GM12878 (cell line): Measurements from ENCODE around the gene RFK. TPM values are rescaled to one million over a fixed set of nuclear protein-coding genes. Genes with fewer than 3 reads are reported as not detected.

ENCODE experiments used
- BCLAF1 ChIP-seq: fragments of 450-650 bp; IDR thresholded peaks from 2 replicates; pipeline ENCODE4 v1.6.1; 2017; ENCODE audit warnings: antibody characterized with exemption, mild to moderate bottlenecking, moderate library complexity
- CUX1 ChIP-seq: IDR thresholded peaks from 2 replicates; pipeline ENCODE4 v1.6.1; 2012; ENCODE audit warnings: improper control_type of control experiment, low read depth, low read length; ENCODE audit not compliant: insufficient replicate concordance
- E2F4 ChIP-seq: IDR thresholded peaks from 2 replicates; pipeline ENCODE4 v1.6.1; 2012; ENCODE audit warnings: low read depth, low read length, improper control_type of control experiment
- ETV6 ChIP-seq, 2 experiments: fragments of 450-650 bp in 1 of 2; IDR thresholded peaks in 1 of 2; conservative IDR thresholded peaks in 1 of 2; 2 replicates each; pipeline ENCODE4 v1.6.1; 2014; ENCODE audit warnings: antibody characterized with exemption in 1 of 2, borderline replicate concordance in 1 of 2, low read depth in 1 of 2, mild to moderate bottlenecking in 1 of 2, moderate library complexity in 1 of 2
- FOXM1 ChIP-seq: IDR thresholded peaks from 2 replicates; pipeline ENCODE4 v1.6.1; 2012; ENCODE audit warnings: low read depth, mild to moderate bottlenecking, inconsistent platforms, low read length, moderate library complexity
- IRF4 ChIP-seq: IDR thresholded peaks from 2 replicates; pipeline ENCODE4 v1.6.1; 2011; ENCODE audit warnings: low read depth, low read length
- JUNB ChIP-seq: IDR thresholded peaks from 2 replicates; pipeline ENCODE4 v1.6.1; 2016; ENCODE audit warnings: antibody characterized with exemption, mild to moderate bottlenecking
- NBN ChIP-seq: fragments of 450-650 bp; IDR thresholded peaks from 2 replicates; pipeline ENCODE4 v1.6.1; 2016
- NFXL1 ChIP-seq: fragments of 450-650 bp; IDR thresholded peaks from 2 replicates; pipeline ENCODE4 v1.6.1; 2017; ENCODE audit warnings: antibody characterized with exemption, mild to moderate bottlenecking, borderline replicate concordance
- NR2F1 ChIP-seq: fragments of 450-650 bp; conservative IDR thresholded peaks from 2 replicates; pipeline ENCODE4 v1.6.1; 2017; ENCODE audit warnings: mild to moderate bottlenecking
- NRF1 ChIP-seq: conservative IDR thresholded peaks from 2 replicates; pipeline ENCODE4 v1.6.1; 2011; ENCODE audit warnings: mild to moderate bottlenecking, low read depth, low read length, improper control_type of control experiment
- POLR2AphosphoS2 ChIP-seq: IDR thresholded peaks from 2 replicates; pipeline ENCODE4 v1.6.1; 2011; ENCODE audit warnings: low read depth, mild to moderate bottlenecking, low read length, improper control_type of control experiment, moderate library complexity
- RAD21 ChIP-seq: IDR thresholded peaks from 2 replicates; pipeline ENCODE4 v1.6.1; 2011; ENCODE audit warnings: mild to moderate bottlenecking, low read depth, low read length, moderate library complexity; ENCODE audit not compliant: insufficient read depth
- RBBP5 ChIP-seq: fragments of 200-600 bp; sonication (generic); conservative IDR thresholded peaks from 2 replicates; pipeline ENCODE4 v1.6.1; 2016
- RCOR1 ChIP-seq: conservative IDR thresholded peaks from 2 replicates; pipeline ENCODE4 v1.6.1; 2012; ENCODE audit warnings: low read depth, low read length, improper control_type of control experiment
- SMARCA5 ChIP-seq: fragments of 450-650 bp; IDR thresholded peaks from 2 replicates; pipeline ENCODE4 v1.6.1; 2017; ENCODE audit warnings: mild to moderate bottlenecking
- SUZ12 ChIP-seq: fragments of 200-600 bp; sonication (generic); IDR thresholded peaks from one replicate; pipeline ENCODE4 v1.6.1; 2018; ENCODE audit warnings: antibody characterized with exemption, mild to moderate bottlenecking; ENCODE audit not compliant: unreplicated experiment
- TCF3 ChIP-seq: IDR thresholded peaks from 2 replicates; pipeline ENCODE4 v1.6.1; 2012; ENCODE audit warnings: low read depth, mild to moderate bottlenecking, low read length, borderline replicate concordance; ENCODE audit not compliant: insufficient read depth
- YBX1 ChIP-seq: fragments of 450-650 bp; IDR thresholded peaks from 2 replicates; pipeline ENCODE4 v1.6.1; 2016; ENCODE audit warnings: antibody characterized with exemption
- ZBED1 ChIP-seq: IDR thresholded peaks from 2 replicates; pipeline ENCODE4 v1.6.1; 2016; ENCODE audit warnings: borderline replicate concordance
- ZNF207 ChIP-seq: fragments of 450-650 bp; IDR thresholded peaks from 2 replicates; pipeline ENCODE4 v1.6.1; 2014; ENCODE audit warnings: antibody characterized with exemption, mild to moderate bottlenecking, borderline replicate concordance
- ZNF384 ChIP-seq: IDR thresholded peaks from 2 replicates; pipeline ENCODE4 v1.6.1; 2012; ENCODE audit warnings: low read depth, mild to moderate bottlenecking, low read length, improper control_type of control experiment, borderline replicate concordance
- ZNF622 ChIP-seq: fragments of 450-650 bp; IDR thresholded peaks from 2 replicates; pipeline ENCODE4 v1.6.1; 2017; ENCODE audit warnings: mild to moderate bottlenecking, inconsistent platforms
- polyA plus RNA-seq, 11 experiments: library from polyadenylated mRNA; depleted of rRNA in 4 of 11; unstranded in 6 of 11; stranded (reverse) in 5 of 11; fragments of >200 nt; fragmentation: Nextera tagmentation in 4 of 11; fragmentation: Illumina TruSeq in 1 of 11; extraction: Ambion mirVana in 4 of 11; extraction: Trizol in 1 of 11; gene quantifications; 1 replicate in 1 of 11; 2 replicates in 10 of 11; pipeline versions ENCODE4 v1.2.1 to v1.2.3, GENCODE V29; 2011 to 2016; ENCODE audit warnings: inconsistent platforms in 2 of 11, missing spikeins in 2 of 11, low read depth in 1 of 11
- total RNA-seq, 4 experiments: library from RNA; depleted of rRNA in 3 of 4; stranded (reverse); fragments of >200 nt in 3 of 4; fragmentation: Illumina TruSeq in 1 of 4; extraction: Trizol in 1 of 4; gene quantifications; 2 replicates each; pipeline versions ENCODE4 v1.2.1 to v1.2.3, GENCODE V29; 2013 to 2021

The RFK gene
- total and polyA plus RNA-seq, 10 of the 15 experiments (the other 5 are each of a cell fraction or from before 2014, with no cell fraction given): 4.4 to 18.6 (median 11.6) TPM

GRCh38 chr9:76441551-76442322 is 47.5 kb upstream of the RFK start (continued):
- TF ChIP-seq CUX1: no peak
- TF ChIP-seq RAD21: no peak
- TF ChIP-seq FOXM1: peak; percentile 82; the same call in 1 of the 2 replicates
- TF ChIP-seq ZBED1: 0 out of 2 replicates have a peak, but pooled peaks have one; percentile 47
- TF ChIP-seq SMARCA5: no peak
- peak; percentile 99 for TF ChIP-seq NR2F1
- peak; percentile 81 for TF ChIP-seq JUNB
- TF ChIP-seq SUZ12: no peak
- TF ChIP-seq ZNF207: no peak
- TF ChIP-seq BCLAF1: no peak
- no peak for TF ChIP-seq NFXL1
- TF ChIP-seq IRF4: peak; percentile 78
- no peak for TF ChIP-seq POLR2AphosphoS2
- no peak for TF ChIP-seq RCOR1
- TF ChIP-seq NBN: no peak
- no peak for TF ChIP-seq NRF1
- no peak for TF ChIP-seq YBX1
- TF ChIP-seq E2F4: no peak
- no peak for TF ChIP-seq TCF3
- no peak for TF ChIP-seq ZNF622
- TF ChIP-seq RBBP5: no peak
- no peak for TF ChIP-seq ZNF384
- peak in 1 of 2 experiments; percentile 34; a peak in 1 of 4 replicates for TF ChIP-seq ETV6 (conservative IDR thresholded peaks at IDR 0.05 in 1 of 2, IDR thresholded peaks at IDR 0.05 in 1 of 2; ENCODE audit: borderline replicate concordance in 1 of 2, low read depth in 1 of 2)
